ENCODE data around the gene ANGPT4.

The ANGPT4 gene

GRCh38 chr20:848193-848592 is 67.9 kb downstream of the ANGPT4 start:
- H3K4me3 ChIP-seq (ENCODE audit: low read depth, low read length): no peak overlapping the region
- no peak for TF ChIP-seq CTCF (IDR thresholded peaks at IDR 0.05; ENCODE audit: insufficient read depth, low read length, missing control alignments)
- ChIA-PET POLR2A (no interaction called here), CTCF (no interaction called here)
- DNase-seq (ENCODE audit: low read depth, low spot score): no peak

- DNase-seq (ENCODE audit: low read depth, low spot score): no peak
- no peak overlapping the region for H3K4me3 ChIP-seq (ENCODE audit: low read depth, low read length)
- POLR2A ChIA-PET: interaction anchor here (0.7 kb wide), 1 partner anchor 73 kb away, joined by 3 read pairs; no protein-coding TSS in a partner anchor
- TF ChIP-seq CTCF (IDR thresholded peaks at IDR 0.05; ENCODE audit: insufficient read depth, low read length, missing control alignments): no peak
- CTCF ChIA-PET: no interaction called here
Observed at GRCh38 chr20:846894-847278, 69.2 kb downstream of the ANGPT4 start.

DNA sequence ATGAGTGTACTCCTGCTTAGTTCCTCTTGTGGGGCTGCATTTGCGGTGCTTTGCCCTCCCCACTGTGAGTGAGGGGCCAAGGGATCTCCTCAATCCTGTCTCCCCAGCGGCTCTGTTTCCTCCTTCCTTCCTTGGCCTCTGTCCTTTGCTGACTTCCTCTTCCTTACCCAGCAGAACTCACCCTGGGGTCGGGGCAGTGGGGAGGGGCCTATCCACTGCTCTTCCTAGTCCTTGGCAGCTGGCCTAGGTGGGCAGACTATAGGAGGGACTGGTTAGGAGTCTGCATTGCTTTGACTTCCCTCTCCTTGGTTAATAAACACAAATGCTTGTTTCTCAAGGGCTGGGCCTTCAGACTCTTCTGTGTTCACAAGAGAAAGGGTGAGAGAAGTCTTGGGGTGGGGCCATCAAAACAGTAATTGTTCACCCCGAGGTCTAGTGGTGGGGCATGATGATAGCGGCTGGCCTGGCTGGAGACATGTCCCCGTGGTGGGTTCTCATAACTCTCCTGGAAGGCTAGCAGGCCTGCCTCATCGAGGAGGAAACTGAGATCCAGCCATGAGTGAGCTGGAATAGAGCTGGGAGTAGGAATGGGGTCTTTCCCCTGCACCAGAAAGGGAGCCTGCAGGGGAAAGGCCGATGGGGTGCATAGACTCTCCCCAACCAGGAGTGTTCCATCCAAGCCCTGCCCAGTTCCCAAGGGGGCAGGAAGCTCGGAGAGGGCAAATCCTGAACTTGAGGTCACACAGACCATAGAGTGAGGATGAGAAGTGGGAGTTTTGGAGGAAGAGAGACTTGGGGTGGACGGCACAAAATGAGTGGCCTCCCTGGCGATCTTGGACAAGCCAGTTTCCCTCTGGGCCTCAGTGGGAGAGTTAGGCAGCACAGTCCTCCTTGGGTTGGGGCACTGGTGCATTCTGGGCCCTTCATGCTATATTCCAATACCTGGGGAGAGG is 69.9 kb downstream of the ANGPT4 start:
- H3K4me3 ChIP-seq (ENCODE audit: low read depth, low read length): no peak overlapping the region
- no peak for DNase-seq (ENCODE audit: low read depth, low spot score)
- ChIA-PET POLR2A (interaction anchor here (0.7 kb wide), 1 partner anchor 72 kb away, joined by 3 read pairs; no protein-coding TSS in a partner anchor), CTCF (no interaction called here)
- TF ChIP-seq CTCF (IDR thresholded peaks at IDR 0.05; ENCODE audit: insufficient read depth, low read length, missing control alignments): no peak

- DNase-seq (ENCODE audit: low read depth, low spot score): no peak
- no peak for TF ChIP-seq CTCF (IDR thresholded peaks at IDR 0.05; ENCODE audit: insufficient read depth, low read length, missing control alignments)
- CTCF ChIA-PET: no interaction called here
- POLR2A ChIA-PET: interaction anchor here (2.1 kb wide), 1 partner anchor 12 kb away, joined by 7 read pairs; the partner anchor contains the start of gene FAM110A
- H3K4me3 ChIP-seq (ENCODE audit: low read depth, low read length): no peak overlapping the region
Observed at GRCh38 chr20:845226-845868, 70.8 kb downstream of the ANGPT4 start.

DNA sequence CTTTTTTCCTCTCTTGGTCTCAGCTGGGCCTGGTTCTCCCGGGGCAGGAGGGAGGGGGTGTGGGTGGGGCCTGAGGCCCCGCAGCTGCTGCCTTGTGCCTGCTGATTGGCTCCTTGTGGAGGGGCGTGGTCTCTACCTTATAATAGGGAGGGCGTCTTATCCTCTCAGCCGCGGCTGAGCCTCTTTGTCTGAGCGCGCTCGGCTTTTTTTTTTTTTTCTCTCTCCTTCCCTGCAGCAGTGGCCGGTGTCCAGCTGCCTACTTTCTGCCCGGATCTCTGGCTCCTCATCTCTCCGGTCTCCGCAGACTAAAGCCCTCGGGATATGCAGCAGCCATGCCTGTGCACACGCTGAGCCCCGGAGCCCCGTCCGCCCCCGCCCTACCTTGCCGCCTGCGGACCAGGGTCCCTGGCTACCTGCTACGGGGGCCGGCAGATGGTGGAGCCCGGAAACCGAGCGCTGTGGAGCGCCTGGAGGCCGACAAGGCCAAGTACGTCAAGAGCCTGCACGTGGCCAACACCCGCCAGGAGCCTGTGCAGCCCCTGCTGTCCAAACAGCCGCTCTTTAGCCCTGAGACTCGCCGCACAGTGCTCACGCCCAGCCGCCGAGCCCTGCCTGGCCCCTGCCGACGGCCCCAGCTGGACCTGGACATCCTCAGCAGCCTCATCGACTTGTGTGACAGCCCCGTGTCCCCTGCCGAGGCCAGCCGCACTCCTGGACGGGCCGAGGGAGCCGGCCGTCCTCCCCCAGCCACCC is 71.5 kb downstream of the ANGPT4 start:
- peak overlapping the region; percentile 55 for H3K4me3 ChIP-seq (ENCODE audit: low read depth, low read length)
- DNase-seq (ENCODE audit: low read depth, low spot score): peak; percentile 28
- no peak for TF ChIP-seq CTCF (IDR thresholded peaks at IDR 0.05; ENCODE audit: insufficient read depth, low read length, missing control alignments)
- ChIA-PET CTCF (interaction anchor here (0.8 to 1.3 kb wide), 2 partner anchors 8 to 9 kb away, joined by 3 to 5 read pairs; no protein-coding TSS in a partner anchor), POLR2A (interaction anchor here (2.1 kb wide), 1 partner anchor 11 kb away, joined by 7 read pairs; the partner anchor contains the start of gene FAM110A)
